GM12872 (cell line): ENCODE results near the gene CCDC138.

Source experiments
- CTCF ChIP-seq: IDR thresholded peaks from 3 replicates; pipeline ENCODE4 v1.5.1; 2011; ENCODE audit warnings: low read depth, mild to moderate bottlenecking, low read length, moderate library complexity; ENCODE audit not compliant: insufficient read depth

Gene CCDC138

GRCh38 chr2:108824316-108825070, 37.9 kb downstream of the CCDC138 start:
- TF ChIP-seq CTCF = no peak

GRCh38 chr2:108825254-108825653, 38.7 kb downstream of the CCDC138 start:
- no peak for TF ChIP-seq CTCF

- TF ChIP-seq CTCF = no peak
Measured at GRCh38 chr2:108825736-108826135, 39.2 kb downstream of the CCDC138 start.

GRCh38 chr2:108829578-108830310, 43.2 kb downstream of the CCDC138 start:
- TF ChIP-seq CTCF = no peak

- TF ChIP-seq CTCF = no peak
Measured at GRCh38 chr2:108833219-108833618, 46.6 kb downstream of the CCDC138 start.

- TF ChIP-seq CTCF = no peak
Measured at GRCh38 chr2:108834620-108835019, 48.0 kb downstream of the CCDC138 start.

GRCh38 chr2:108835040-108835439, 48.5 kb downstream of the CCDC138 start:
- no peak for TF ChIP-seq CTCF
